ENCODE results near the gene BMP7.

BMP7 gene

GRCh38 chr20:57213291-57213690 lies 53.1 kb downstream of the BMP7 start:
- TF ChIP-seq CTCF (IDR thresholded peaks at IDR 0.05) = no peak

- TF ChIP-seq CTCF (IDR thresholded peaks at IDR 0.05) = no peak
Observed at GRCh38 chr20:57212534-57213276, 53.7 kb downstream of the BMP7 start.

GRCh38 chr20:57211908-57212533 lies 54.4 kb downstream of the BMP7 start:
- TF ChIP-seq CTCF (IDR thresholded peaks at IDR 0.05) = no peak

GRCh38 chr20:57211406-57211805 lies 55.0 kb downstream of the BMP7 start:
- no peak for TF ChIP-seq CTCF (IDR thresholded peaks at IDR 0.05)

GRCh38 chr20:57210911-57211280 lies 55.5 kb downstream of the BMP7 start:
- TF ChIP-seq CTCF (IDR thresholded peaks at IDR 0.05) = no peak

GRCh38 chr20:57210054-57210910 lies 56.2 kb downstream of the BMP7 start:
- TF ChIP-seq CTCF (IDR thresholded peaks at IDR 0.05) = no peak

- no peak for TF ChIP-seq CTCF (IDR thresholded peaks at IDR 0.05)
Observed at GRCh38 chr20:57209413-57209812, 57.0 kb downstream of the BMP7 start.

All from LNCAP (cell line).